Measurements from ENCODE around the gene COMMD2.

The COMMD2 gene

GRCh38 chr3:149752051-149752787 lies at the start of gene COMMD2:
COMMD2 (minus strand) TSS chr3:149752489; CDS start chr3:149752444, 45 bp downstream.
- DNase-seq (ENCODE audit: low read depth in 2 of 2) = peak; percentile 56 to 66

- DNase-seq (ENCODE audit: low read depth in 2 of 2) = no peak
Measured at GRCh38 chr3:149801639-149802038, 49.4 kb upstream of the COMMD2 start.

DNA sequence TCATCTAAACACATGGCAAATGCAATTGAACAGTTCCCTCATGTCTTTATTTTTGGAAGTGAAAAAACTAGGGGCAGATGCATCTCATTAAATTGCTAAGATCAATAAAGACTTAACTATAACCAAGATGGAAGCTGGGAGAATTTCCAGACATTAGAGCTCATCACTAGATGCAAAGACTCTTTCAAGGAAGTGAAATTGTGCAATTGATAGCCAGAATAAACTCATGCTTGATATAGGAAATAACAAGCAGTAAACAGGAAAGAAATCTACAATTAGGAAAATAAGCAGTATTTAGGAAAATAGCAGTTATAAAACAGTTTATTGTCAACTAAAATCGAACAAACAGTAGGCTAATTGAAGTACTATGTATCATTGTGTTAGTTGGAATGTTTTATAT lies 48.9 kb upstream of the COMMD2 start:
- no peak for DNase-seq (ENCODE audit: low read depth in 2 of 2)

DNA sequence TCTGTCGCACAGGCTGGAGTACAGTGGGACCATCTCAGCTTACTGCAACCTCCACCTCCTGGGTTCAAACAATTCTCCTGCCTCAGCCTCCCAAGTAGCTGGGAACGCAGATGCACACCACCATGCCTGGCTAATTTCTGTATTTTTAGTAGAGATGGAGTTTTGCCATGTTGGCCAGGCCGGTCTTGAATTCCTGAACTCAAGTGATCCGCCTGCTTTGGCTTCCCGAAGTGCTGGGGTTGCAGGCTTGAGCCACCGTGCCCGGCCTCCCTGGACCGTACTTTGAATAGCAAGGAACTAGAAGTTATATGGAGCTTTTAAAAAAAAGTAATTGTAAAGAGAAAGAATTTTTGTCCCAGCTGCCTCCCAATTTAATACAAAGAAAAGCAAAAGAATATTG lies 48.4 kb upstream of the COMMD2 start:
- DNase-seq (ENCODE audit: low read depth in 2 of 2) = no peak

GRCh38 chr3:149796026-149796425 lies 43.7 kb upstream of the COMMD2 start:
- DNase-seq (ENCODE audit: low read depth in 2 of 2) = no peak

- DNase-seq (ENCODE audit: low read depth in 2 of 2) = no peak
Measured at GRCh38 chr3:149792452-149793270, 40.4 kb upstream of the COMMD2 start, which contains the start of gene ANKUB1. ANKUB1 (minus strand) TSS chr3:149792554; CDS start chr3:149792366, 188 bp downstream.

- DNase-seq (ENCODE audit: low read depth in 2 of 2) = no peak
Measured at GRCh38 chr3:149790698-149791097, 38.4 kb upstream of the COMMD2 start.

DNA sequence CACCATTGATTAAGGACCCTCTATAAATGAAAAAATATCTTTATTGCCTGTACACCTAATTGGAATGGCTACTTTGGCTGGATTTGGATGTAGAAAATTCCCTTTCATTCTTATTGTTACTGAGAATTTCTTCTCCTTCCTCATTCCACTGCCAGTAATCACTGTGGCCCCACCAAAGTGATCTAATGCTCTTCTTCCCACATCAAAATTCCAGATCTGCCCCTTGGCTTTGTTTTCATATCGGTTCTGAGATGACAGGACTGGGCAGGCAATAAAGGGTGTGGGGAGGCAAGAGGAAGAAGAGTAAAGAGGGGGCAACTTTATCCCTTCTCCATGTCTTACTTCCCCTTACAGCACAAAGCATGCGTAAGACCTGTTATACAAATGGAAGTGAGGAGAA lies 38.0 kb upstream of the COMMD2 start:
- no peak for DNase-seq (ENCODE audit: low read depth in 2 of 2)

DNA sequence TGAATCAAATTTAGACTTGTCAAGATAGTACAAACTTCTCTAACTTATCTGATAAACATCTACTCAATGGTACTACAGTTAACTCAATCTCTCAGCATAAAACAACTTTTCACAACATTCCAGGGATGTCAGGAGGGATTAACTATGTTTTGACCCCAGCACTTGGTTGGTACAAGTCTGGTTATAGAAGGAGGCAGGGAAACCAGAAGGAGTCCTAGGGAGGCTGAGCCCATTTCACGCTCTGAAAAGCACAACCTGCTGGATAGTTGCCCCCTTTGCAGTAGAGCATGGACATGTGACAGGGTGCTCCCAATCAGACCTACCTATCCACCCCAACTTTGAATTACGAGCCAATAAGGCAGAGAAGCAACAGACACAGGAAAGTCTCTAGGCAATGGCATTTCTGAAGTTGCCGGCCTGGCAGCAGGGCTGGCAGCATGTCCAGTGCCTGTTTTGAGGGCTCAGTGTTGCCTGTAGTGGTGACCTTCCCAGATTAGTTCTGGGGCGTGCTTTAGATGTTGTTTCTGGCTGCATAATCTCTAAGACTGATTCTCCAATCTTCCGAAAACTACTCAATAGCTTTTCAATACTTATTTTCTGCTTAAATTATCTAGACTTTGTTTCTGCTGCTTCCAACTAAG lies 31.9 kb upstream of the COMMD2 start:
- no peak for DNase-seq (ENCODE audit: low read depth in 2 of 2)

DNA sequence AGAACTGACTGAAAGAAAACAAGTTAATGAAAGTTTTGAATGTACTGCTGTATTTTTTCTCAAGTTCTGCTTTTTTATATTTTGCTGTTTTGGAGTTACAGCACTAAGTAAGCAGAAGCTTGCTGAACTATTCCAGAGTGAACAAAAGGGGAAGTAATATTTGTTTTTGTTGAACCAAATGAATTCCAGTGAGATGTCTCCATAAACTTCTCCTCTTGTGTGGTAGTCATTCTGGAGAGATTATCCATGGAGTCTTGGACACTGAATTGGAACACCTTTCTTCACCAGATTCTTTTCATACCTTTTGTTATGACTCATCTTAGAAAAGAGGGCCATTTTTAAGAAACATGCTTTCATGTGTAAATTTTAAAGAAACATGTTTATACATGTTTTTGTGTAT lies 31.3 kb upstream of the COMMD2 start:
- no peak for DNase-seq (ENCODE audit: low read depth in 2 of 2)

DNA sequence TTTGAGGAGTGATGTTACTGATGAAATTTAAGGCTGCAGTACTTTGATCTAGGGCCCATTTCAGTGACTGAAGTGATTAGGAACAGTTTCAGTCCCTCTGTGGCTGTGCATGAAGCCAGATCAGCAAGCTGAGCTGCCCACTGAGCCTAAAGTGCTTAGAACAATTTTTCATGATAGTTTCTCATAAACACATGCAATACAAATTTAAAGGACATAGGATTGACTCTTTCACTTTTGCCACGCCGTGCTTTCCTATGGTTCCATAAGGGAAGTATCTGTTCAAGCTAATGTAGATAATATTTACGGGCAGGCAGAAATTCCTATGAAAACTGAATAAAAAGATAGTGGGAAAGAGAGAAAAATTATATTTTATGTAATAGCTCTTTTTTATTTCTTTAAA lies 29.5 kb upstream of the COMMD2 start:
- no peak for DNase-seq (ENCODE audit: low read depth in 2 of 2)

DNA sequence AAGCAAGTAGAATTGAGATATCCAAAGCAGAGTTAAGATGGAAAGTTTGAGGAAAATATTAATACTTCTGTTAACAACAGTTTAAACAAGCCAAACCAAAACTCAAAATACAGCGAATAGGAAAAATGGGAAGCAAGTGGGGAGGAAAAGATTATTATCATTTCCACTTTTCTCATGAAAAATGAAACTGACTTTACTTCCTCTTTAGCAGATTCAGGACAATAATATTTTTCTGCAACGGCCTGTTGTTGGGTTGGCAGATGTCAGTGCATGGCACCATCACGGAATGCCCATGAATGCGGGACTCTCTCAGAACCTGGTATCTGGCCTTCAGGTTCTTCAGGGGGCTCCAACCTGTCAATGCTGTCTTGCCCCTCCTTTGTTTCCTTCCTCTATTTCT lies 28.9 kb upstream of the COMMD2 start:
- DNase-seq (ENCODE audit: low read depth in 2 of 2) = no peak

DNA sequence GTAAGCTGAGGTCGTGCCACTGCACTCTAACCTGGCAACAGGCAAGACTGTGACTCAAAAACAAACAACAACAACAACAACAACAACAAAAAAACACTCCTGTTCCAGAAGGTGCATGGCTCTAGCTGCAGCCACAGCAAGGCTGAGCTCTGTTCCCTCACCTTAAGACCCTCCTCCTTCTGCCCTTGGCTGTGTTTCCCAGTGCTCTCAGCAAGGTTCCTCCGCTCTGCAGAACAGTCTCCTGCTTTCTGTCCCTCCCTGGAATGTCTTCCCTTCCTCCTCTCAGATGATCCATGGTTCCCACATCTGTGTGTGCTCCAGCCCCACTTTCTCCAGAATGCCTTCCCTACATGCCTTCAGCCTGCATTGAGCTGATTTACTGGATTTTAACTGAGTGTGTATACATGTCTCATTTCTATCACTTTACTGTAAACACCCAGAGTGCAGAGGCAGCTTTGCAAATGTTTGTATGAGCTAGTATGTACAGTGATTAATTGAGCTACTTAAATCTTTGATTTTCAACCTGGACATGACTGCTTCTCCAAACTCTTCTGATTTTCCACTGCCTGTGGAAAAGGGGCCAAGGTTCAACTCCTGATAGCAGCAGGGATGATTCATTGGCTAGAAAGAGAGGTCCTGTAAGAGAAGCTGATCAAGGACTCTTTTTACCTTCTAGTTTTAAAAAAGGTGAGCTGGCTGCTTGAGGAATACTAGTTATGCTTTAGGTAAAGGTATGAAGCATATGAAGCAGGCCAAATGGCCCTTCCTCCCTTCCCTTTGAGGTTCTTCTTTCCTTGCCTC lies 25.3 kb upstream of the COMMD2 start:
- DNase-seq (ENCODE audit: low read depth in 2 of 2) = no peak

DNA sequence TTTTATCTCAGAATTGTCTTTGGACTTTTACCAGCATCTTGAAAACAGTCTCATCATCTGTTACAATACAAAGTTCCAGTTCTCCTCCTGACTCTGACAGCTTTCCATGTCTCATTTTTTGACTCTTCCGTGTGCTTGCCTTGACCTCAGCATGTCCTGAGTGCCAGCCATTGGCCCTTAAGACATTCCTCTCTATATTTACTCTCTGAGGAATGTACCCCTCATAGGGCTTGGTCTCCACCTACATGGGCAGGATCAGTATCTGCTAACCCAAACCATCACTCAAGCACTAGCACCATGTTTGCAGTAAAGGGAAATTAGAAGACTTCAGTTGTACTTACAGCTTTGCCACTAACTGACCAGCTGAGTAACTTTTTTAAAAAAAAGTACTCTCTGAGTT lies 23.9 kb upstream of the COMMD2 start:
- no peak for DNase-seq (ENCODE audit: low read depth in 2 of 2)

DNA sequence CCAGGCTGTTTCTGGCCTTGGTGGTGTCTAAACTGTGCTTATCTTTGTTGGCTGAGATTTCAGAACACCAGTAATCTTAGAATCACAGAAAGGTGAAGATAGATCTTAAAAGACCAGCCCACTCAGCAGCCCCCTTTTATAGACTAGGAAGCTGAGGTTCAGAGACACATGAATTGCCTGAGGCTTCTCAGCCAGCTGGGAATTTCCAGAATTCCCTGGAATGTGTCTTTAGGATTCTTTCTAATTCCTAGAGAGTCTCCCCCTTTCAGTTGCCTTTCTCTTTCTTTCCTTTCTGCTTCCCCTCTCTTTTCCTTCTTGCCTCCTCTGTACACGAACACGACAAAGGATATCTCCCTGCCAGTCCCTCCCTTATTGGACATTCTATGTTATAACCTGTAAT lies 20.6 kb upstream of the COMMD2 start:
- DNase-seq (ENCODE audit: low read depth in 2 of 2) = no peak

GRCh38 chr3:149771652-149772271 lies 19.5 kb upstream of the COMMD2 start:
- DNase-seq (ENCODE audit: low read depth in 2 of 2) = no peak

DNA sequence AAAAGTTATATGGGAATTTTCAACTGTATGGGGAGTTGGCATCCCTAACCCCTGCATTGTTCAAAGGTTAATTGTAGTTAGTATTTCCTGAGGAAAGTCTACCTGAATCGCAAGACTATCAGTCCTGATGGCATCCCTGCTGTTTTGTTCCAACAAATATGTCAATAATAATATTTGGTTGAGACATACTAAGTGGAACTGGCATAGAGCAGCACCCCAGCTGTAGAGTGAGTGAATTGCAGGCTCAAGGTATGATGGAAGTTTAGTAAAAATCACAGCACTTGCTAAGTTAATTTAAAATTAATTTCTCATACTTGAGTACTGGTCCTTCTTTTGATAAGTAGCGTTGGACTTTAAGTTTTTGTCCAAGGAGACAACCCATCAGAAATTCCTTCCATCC lies 18.0 kb upstream of the COMMD2 start:
- no peak for DNase-seq (ENCODE audit: low read depth in 2 of 2)

DNA sequence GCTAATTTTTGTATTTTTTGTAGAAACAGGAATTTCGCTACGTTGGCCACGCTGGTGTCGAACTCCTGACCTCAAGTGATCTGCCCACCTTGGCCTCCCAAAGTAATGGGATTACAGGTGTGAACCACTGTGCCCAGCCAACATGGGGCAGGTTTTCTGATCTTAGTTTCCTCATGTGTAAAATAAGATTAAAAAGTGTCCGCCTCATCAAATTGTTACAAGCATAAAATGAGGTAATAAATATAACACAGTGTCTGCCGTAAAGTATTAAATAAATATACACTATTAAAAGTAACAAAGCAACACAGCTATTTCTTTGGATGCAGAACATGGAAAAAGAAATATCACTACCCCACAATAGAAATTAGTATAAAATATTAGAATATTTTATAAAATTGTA lies 16.4 kb upstream of the COMMD2 start:
- no peak for DNase-seq (ENCODE audit: low read depth in 2 of 2)

DNA sequence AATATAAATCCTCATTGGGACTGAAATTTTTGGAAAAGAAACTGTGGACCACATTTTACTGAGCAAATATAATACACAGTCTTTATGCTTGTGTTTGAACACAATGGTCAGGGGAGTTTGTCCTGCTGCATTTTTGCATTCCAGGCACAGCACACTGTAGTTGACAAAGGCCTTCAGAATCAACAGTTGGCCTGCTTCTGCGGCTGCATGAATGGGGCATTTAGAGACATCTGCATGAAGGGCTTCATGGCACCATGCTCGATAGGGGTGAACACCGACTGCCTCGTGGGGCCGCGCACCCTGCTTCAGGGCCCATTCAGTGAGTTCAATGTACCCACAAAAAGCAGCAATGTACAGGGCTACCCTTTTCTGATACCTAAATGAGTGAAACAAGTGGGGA lies 15.4 kb upstream of the COMMD2 start:
- no peak for DNase-seq (ENCODE audit: low read depth in 2 of 2)

DNA sequence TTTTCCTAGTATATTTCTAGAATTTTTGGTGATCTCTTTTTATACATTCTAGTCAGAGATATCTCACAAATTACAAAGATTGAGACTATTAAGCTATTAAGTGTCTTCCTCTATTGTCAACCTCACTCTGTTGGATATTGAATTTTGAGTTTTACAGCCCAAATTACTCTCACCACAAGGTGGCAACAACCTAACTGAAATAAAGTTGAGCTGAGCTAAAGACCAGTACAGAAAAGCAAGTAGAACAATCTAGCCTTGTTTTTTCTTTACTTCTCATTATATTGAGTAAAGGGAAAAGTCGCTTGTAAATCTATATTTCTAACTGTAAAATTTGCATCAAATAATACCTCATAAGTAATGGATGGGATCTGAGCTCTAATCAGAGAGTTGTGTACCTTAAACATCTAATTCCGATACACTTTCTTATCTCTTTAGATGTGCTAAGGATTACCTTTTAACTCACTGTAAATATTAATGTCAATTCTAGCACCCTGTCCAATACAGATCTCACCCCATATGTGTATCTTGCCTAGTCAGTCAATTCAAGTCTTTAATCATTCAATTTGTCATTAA lies 13.6 kb upstream of the COMMD2 start:
- no peak for DNase-seq (ENCODE audit: low read depth in 2 of 2)

GRCh38 chr3:149764302-149764701 lies 12.0 kb upstream of the COMMD2 start:
- no peak for DNase-seq (ENCODE audit: low read depth in 2 of 2)

Measured in stimulated activated CD8-positive, alpha-beta memory T cell treated with anti-CD3 and anti-CD28 coated beads, Interleukin-7, amount 100 ng/mL, for 4 hours (primary cell).